ENCODE data around the gene GCH1. TPM values are rescaled to one million over a fixed set of nuclear protein-coding genes. Genes with fewer than 3 reads are reported as not detected.

Gene GCH1
- total RNA-seq, 3 donors from 2014 or later = 12.8 to 27.1 (median 19.3) TPM

DNA sequence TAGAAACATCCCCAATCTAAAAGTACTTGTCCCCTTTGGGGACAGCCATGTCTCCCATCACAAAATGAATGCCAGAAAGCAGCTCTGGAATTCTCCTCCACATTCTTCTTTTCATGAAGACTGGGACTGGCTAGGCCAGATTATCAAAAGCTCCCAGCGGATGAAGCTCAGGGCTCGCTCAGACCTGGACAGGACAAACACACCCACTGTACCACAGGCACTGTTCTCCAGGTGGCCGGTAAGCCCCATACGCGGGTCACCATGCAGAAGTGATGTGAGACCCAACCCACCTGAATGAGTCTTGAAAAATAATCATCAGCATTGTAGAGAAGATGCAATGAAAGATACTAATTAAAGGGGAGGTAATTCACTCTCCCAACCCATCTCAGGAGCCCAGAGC is 85.1 kb downstream of the GCH1 start:
- Histone ChIP-seq H3K4me1 (ENCODE audit: low read depth) (no peaks in the 10 kb centered on the region), H3K9me3 (no peaks in the 10 kb centered on the region), H3K36me3 (ENCODE audit: low read depth) (no peaks in the 10 kb centered on the region), H3K4me3 (no peak overlapping the region)
- TF ChIP-seq, protein P1, sequence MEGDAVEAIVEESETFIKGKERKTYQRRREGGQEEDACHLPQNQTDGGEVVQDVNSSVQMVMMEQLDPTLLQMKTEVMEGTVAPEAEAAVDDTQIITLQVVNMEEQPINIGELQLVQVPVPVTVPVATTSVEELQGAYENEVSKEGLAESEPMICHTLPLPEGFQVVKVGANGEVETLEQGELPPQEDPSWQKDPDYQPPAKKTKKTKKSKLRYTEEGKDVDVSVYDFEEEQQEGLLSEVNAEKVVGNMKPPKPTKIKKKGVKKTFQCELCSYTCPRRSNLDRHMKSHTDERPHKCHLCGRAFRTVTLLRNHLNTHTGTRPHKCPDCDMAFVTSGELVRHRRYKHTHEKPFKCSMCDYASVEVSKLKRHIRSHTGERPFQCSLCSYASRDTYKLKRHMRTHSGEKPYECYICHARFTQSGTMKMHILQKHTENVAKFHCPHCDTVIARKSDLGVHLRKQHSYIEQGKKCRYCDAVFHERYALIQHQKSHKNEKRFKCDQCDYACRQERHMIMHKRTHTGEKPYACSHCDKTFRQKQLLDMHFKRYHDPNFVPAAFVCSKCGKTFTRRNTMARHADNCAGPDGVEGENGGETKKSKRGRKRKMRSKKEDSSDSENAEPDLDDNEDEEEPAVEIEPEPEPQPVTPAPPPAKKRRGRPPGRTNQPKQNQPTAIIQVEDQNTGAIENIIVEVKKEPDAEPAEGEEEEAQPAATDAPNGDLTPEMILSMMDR (IDR thresholded peaks at IDR 0.05) = no peak
- intact Hi-C loops (cut with DNase I, micrococcal nuclease) = no loop called here
- ATAC-seq (no peak), DNase-seq (no peak)

DNA sequence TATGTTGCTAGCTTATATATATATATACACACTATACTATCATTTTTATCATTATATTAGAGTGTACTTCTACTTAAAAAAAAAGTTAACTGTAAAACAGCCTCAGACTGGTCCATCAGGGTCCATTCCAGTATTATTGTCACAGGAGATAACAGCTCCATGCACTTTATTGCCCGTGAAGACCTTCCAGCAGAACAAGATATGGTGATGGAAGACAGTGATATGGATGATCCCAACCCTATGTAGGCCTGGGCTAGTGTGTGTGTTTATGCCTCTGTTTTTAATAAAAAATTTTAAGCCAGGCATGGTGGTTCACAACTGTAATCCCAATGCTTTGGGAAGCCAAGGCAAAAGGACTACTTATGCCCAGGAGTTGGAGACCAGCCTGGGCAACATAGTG is 86.2 kb downstream of the GCH1 start:
- no peaks in the 10 kb centered on the region for H3K4me1 ChIP-seq (ENCODE audit: low read depth)
- TF ChIP-seq, protein P1 (IDR thresholded peaks at IDR 0.05) = no peak
- ATAC-seq (no peak), DNase-seq (no peak)
- intact Hi-C loops (cut with DNase I, micrococcal nuclease) = no loop called here
- no peaks in the 10 kb centered on the region for H3K36me3 ChIP-seq (ENCODE audit: low read depth)
- H3K9me3 ChIP-seq = no peaks in the 10 kb centered on the region
- H3K4me3 ChIP-seq = no peak overlapping the region

DNA sequence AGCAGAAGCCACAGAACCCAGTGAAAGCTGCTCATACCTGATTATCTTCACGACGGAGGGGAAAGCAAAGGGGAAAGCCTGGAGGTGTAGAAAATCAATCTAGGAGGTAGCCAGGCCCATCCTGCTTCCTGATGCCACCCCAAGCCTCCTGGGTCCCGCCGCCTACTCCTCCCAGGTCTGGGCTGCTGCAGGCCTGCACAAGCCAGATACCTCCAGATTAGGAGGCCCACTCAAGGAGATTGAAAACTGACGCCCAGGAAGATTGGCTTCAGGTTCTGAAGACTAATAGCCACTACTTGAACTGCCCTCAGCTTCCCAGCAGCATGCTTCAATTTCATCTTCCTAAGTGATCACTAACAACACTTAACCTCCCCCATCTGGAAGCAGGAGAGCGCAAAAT is 87.1 kb downstream of the GCH1 start:
- Histone ChIP-seq H3K4me1 (ENCODE audit: low read depth) (no peaks in the 10 kb centered on the region), H3K36me3 (ENCODE audit: low read depth) (no peaks in the 10 kb centered on the region), H3K4me3 (no peak overlapping the region), H3K9me3 (no peaks in the 10 kb centered on the region)
- DNase-seq (no peak), ATAC-seq (no peak)
- intact Hi-C loops (cut with DNase I, micrococcal nuclease) = no loop called here
- TF ChIP-seq, protein P1 (IDR thresholded peaks at IDR 0.05) = no peak

DNA sequence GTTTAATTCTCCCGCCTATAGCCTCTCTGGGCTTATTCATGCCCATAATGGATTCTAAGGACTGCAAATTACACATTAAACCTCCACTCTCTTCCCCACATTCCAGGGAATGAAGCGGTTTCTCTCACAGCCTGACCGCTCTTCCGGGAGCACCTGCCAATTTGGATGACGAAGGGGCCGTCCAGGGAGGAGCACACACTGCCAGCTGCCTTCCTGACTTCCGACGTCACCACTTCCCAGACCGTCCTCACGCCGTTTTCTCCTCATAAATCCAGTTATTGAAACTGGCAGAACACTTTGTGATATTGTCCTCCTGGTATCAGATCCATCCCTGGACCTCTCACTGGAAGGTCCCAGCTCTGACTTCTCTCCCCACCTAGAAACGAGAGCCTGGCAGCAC is 87.6 kb downstream of the GCH1 start:
- intact Hi-C loops (cut with DNase I, micrococcal nuclease) = no loop called here
- DNase-seq = no peak
- TF ChIP-seq, protein P1 (IDR thresholded peaks at IDR 0.05) = no peak
- Histone ChIP-seq H3K36me3 (ENCODE audit: low read depth) (no peaks in the 10 kb centered on the region), H3K4me3 (no peak overlapping the region), H3K9me3 (no peaks in the 10 kb centered on the region), H3K4me1 (ENCODE audit: low read depth) (no peaks in the 10 kb centered on the region)
- ATAC-seq = peak; percentile 69

DNA sequence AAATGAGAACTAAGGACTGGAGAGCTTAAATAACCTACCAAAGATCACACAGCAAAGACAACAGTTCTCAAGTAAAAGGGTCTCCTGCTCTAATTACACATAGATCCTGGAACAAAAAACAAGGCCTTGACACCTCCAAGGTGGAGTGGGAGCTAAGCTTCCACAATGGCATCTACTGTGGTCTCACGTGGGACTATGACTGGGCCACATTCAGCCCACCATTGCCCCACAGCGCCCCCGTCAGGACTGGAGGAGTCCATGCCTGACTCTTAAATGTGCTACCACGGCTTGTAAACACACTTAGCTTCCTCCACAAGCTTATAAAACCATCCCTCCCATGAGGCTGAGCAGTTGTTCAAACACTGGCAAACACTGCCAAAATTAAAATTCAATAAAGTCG is 88.5 kb downstream of the GCH1 start:
- intact Hi-C loops (cut with DNase I, micrococcal nuclease) = no loop called here
- TF ChIP-seq, protein P1 (IDR thresholded peaks at IDR 0.05) = no peak
- H3K36me3 ChIP-seq (ENCODE audit: low read depth) = no peaks in the 10 kb centered on the region
- peak; percentile 27 for ATAC-seq
- no peak overlapping the region for H3K4me3 ChIP-seq
- no peaks in the 10 kb centered on the region for H3K4me1 ChIP-seq (ENCODE audit: low read depth)
- H3K9me3 ChIP-seq = no peaks in the 10 kb centered on the region
- DNase-seq = no peak

DNA sequence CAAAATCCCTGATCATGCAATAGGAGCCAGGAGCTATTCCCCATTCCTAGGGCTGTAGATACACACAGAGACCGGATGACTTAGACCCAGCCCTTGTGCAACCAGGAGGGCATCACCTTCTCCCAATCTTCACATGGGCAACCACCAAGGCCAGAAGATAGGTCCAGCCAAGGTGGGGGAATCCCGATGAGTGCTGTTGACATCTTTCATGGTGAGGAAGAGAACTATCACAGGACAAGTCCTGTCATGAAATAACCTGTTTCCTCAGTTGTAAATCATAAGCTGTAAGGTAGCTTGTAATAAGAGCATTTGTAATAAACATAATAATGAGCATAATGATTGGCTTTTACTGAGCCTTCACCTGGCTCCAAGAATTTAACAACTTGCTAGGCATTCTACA is 89.5 kb downstream of the GCH1 start:
- no peak for ATAC-seq
- TF ChIP-seq, protein P1 (IDR thresholded peaks at IDR 0.05) = no peak
- intact Hi-C loops (cut with DNase I, micrococcal nuclease) = no loop called here

More for the DNA sequence above, 89.5 kb downstream of the GCH1 start:
- H3K9me3 ChIP-seq = no peaks in the 10 kb centered on the region
- no peak for DNase-seq
- no peaks in the 10 kb centered on the region for H3K4me1 ChIP-seq (ENCODE audit: low read depth)
- no peaks in the 10 kb centered on the region for H3K36me3 ChIP-seq (ENCODE audit: low read depth)
- H3K4me3 ChIP-seq = no peak overlapping the region
